Natural killer cell (primary cell): ENCODE measurements around the gene PLEKHG5. TPM values are rescaled to one million over a fixed set of nuclear protein-coding genes. Genes with fewer than 3 reads are reported as not detected.

Experiments
- ATAC-seq, 3 donors: fragments of 150-1000 bp in 2 of 3; fragments of 200-7000 bp in 1 of 3; cut with Tn5 transposase; 1 replicate in 1 of 3; 2 replicates in 2 of 3; pipeline ENCODE4 v1.10.0; 2021; ENCODE audit warnings: mild to moderate bottlenecking in 2 of 3, moderate library complexity in 2 of 3
- DNase-seq, 2 donors: peaks; one replicate each; pipeline versions ENCODE4 v3.0.0 to v3.0.0-alpha.2; 2013 to 2021; ENCODE audit warnings: mixed read lengths in 1 of 2
- H3K27ac ChIP-seq: one replicate; pipeline ENCODE4 v1.5.1; 2013; ENCODE audit warnings: mild to moderate bottlenecking, low read length
- H3K27me3 ChIP-seq: one replicate; pipeline ENCODE4 v1.6.1; 2013; ENCODE audit warnings: low read length; ENCODE audit not compliant: control insufficient read depth, insufficient read depth
- H3K36me3 ChIP-seq: one replicate; pipeline ENCODE4 v1.6.1; 2013; ENCODE audit warnings: low read length; ENCODE audit not compliant: control insufficient read depth, insufficient read depth
- H3K4me1 ChIP-seq: one replicate; pipeline ENCODE4 v1.6.1; 2013; ENCODE audit warnings: low read length; ENCODE audit not compliant: control insufficient read depth, insufficient read depth
- H3K4me3 ChIP-seq: one replicate; pipeline ENCODE4 v1.5.1; 2013; ENCODE audit warnings: low read length
- H3K9me3 ChIP-seq: one replicate; pipeline ENCODE4 v1.6.1; 2013; ENCODE audit warnings: low read length; ENCODE audit not compliant: control insufficient read depth, insufficient read depth
- H3K27ac Mint-ChIP-seq, 2 donors: one replicate each; pipeline ENCODE4 v1.8.0; 2022; ENCODE audit warnings: mild to moderate bottlenecking in 2 of 2, mixed read lengths in 2 of 2, moderate library complexity in 1 of 2
- H3K27me3 Mint-ChIP-seq, 2 donors: one replicate each; pipeline ENCODE4 v1.8.0; 2022; ENCODE audit warnings: low read depth in 2 of 2, mixed read lengths in 2 of 2
- H3K36me3 Mint-ChIP-seq: one replicate; pipeline ENCODE4 v1.8.0; 2022; ENCODE audit warnings: mixed read lengths
- H3K4me1 Mint-ChIP-seq, 2 donors: one replicate each; pipeline ENCODE4 v1.8.0; 2022; ENCODE audit warnings: mixed read lengths in 2 of 2
- H3K4me3 Mint-ChIP-seq: one replicate; pipeline ENCODE4 v1.8.0; 2022; ENCODE audit warnings: mild to moderate bottlenecking, moderate library complexity, mixed read lengths
- H3K9me3 Mint-ChIP-seq, 2 donors: one replicate each; pipeline ENCODE4 v1.8.0; 2022; ENCODE audit warnings: mixed read lengths in 2 of 2
- CTCF ChIP-seq: fragments of 200-600 bp; IDR thresholded peaks from one replicate; pipeline ENCODE4 v1.8.0; 2022; ENCODE audit warnings: antibody characterized with exemption
- whole genome bisulfite sequencing: methylation state at CpG from one replicate; pipeline ENCODE4 v1.1.7; 2013; ENCODE audit warnings: missing lambda C conversion rate; ENCODE audit not compliant: insufficient coverage; 5-methylcytosine and 5-hydroxymethylcytosine counted together
- intact Hi-C: fragments of 100-400 bp; cut with micrococcal nuclease; formaldehyde crosslinking; loops from one replicate; pipeline ENCODE4 v1.14.2; 2022
- total RNA-seq, 4 donors: library from RNA; stranded (reverse); fragments of 120-200 nt in 1 of 4; gene quantifications; one replicate each; pipeline versions ENCODE4 v1.2.3 to v1.2.4, GENCODE V29; 2013 to 2022

Gene PLEKHG5
- total RNA-seq, 3 donors from 2014 or later (not counting 1 experiment from before 2014, with no cell fraction given): 0.16 to 1.1 (median 0.54) TPM

GRCh38 chr1:6474815-6475282 is 16.6 kb downstream of the PLEKHG5 start:
- Mint-ChIP-seq H3K4me3 (no peak overlapping the region), H3K9me3 (no peaks in the 10 kb centered on the region), H3K27ac (no peak overlapping the region), H3K27me3 (peaks cover 0 to 5% of the 10 kb centered on the region in 2 donors), H3K36me3 (no peaks in the 10 kb centered on the region), H3K4me1 (peaks cover 0 to 7% of the 10 kb centered on the region in 2 donors)
- no peak for TF ChIP-seq CTCF
- peaks cover 6% of the 10 kb centered on the region for H3K4me1 ChIP-seq
- H3K27me3 ChIP-seq: no peaks in the 10 kb centered on the region
- no peak overlapping the region for H3K4me3 ChIP-seq
- 78% methylated on average over 11 of the region's 13 CpGs for WGBS
- intact Hi-C loops: loop anchor here (2.0 kb wide), 1 partner anchor 126 kb away; no protein-coding TSS in a partner anchor
- ATAC-seq: no peak
- no peaks in the 10 kb centered on the region for H3K36me3 ChIP-seq
- no peak overlapping the region for H3K27ac ChIP-seq
- no peak for DNase-seq
- no peaks in the 10 kb centered on the region for H3K9me3 ChIP-seq

DNA sequence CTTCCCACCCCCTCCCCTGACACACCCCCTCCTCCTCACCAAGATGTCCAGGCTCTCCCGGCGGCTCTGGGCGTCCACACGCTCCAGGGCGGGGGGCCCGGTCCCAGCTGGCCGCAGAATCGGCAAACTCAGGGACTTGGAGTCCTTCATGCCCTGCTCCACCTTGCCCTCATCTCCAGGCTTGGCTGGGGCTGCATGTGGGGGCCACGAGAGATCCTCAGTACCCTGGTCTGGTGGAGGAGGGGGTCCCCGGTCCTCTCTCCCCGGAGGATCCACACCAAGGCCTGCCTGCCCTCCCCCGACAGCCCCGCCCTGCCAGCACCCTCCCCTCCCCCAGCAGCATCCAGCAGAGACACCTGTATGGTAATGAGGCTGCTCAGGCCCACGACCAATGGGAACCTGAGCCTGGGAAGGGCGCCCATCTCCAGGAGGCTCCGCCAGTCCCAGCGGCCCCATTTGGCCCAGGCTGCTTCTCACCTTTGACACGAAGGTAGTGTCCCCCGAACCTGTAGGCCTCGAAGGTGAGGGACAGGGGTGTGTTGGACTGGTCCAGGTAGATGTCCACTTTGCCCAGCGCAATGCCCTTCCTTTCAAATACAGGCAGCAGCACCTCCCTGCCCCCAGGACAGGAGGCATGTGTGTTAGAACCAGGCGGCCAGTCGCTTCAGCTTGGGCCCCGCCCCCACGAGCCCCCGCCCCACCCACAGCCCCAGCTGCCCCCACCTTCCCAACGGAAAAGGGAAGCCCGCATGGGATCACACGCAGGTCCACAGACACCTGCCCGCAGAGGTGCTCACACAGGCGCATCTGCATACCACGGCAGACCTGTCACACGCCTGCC is 17.3 kb downstream of the PLEKHG5 start:
- H3K27ac Mint-ChIP-seq: no peak overlapping the region
- Histone ChIP-seq H3K4me3 (no peak overlapping the region), H3K36me3 (no peaks in the 10 kb centered on the region), H3K9me3 (no peaks in the 10 kb centered on the region), H3K4me1 (peaks cover 6% of the 10 kb centered on the region), H3K27ac (no peak overlapping the region), H3K27me3 (no peaks in the 10 kb centered on the region)
- no peak for ATAC-seq
- TF ChIP-seq CTCF: no peak
- H3K36me3 Mint-ChIP-seq: no peaks in the 10 kb centered on the region
- DNase-seq: no peak
- peaks cover 0 to 7% of the 10 kb centered on the region in 2 donors for H3K4me1 Mint-ChIP-seq
- intact Hi-C loops: loop anchor here (2.0 kb wide), 1 partner anchor 125 kb away; no protein-coding TSS in a partner anchor
- H3K9me3 Mint-ChIP-seq: no peaks in the 10 kb centered on the region
- whole genome bisulfite sequencing: 90% methylated on average over 26 of the region's 33 CpGs
- peaks cover 0 to 5% of the 10 kb centered on the region in 2 donors for H3K27me3 Mint-ChIP-seq
- H3K4me3 Mint-ChIP-seq: no peak overlapping the region

- H3K4me1 Mint-ChIP-seq: peaks cover 0 to 7% of the 10 kb centered on the region in 2 donors
- H3K27ac Mint-ChIP-seq: no peak overlapping the region
- Histone ChIP-seq H3K27me3 (no peaks in the 10 kb centered on the region), H3K4me3 (no peak overlapping the region), H3K4me1 (peaks cover 6% of the 10 kb centered on the region), H3K9me3 (no peaks in the 10 kb centered on the region), H3K36me3 (no peaks in the 10 kb centered on the region), H3K27ac (no peak overlapping the region)
- H3K27me3 Mint-ChIP-seq: peaks cover 0 to 2% of the 10 kb centered on the region in 2 donors
- DNase-seq (no peak), ATAC-seq (no peak)
- intact Hi-C loops: no loop called here
- H3K9me3 Mint-ChIP-seq: no peaks in the 10 kb centered on the region
- no peak for TF ChIP-seq CTCF
- no peaks in the 10 kb centered on the region for H3K36me3 Mint-ChIP-seq
- WGBS: 94% methylated on average over 18 of the region's 18 CpGs
- no peak overlapping the region for H3K4me3 Mint-ChIP-seq
Measured at GRCh38 chr1:6473156-6473555, 18.3 kb downstream of the PLEKHG5 start.
